Measurements from ENCODE around the gene CPSF4L. TPM values are rescaled to one million over a fixed set of nuclear protein-coding genes. Genes with fewer than 3 reads are reported as not detected.

CPSF4L gene
- total RNA-seq, 1 experiment from 2014 or later = not detected

- peaks cover 10% of the 10 kb centered on the region for H3K36me3 ChIP-seq (ENCODE audit: insufficient read depth, low read length, poor library complexity, severe bottlenecking)
- BruUV-seq (replicated peaks) = no TSS peak
- H3K4me3 ChIP-seq (ENCODE audit: low read depth, low read length, poor library complexity, severe bottlenecking) = no peak overlapping the region
- H3K9me3 ChIP-seq (ENCODE audit: low read depth, low read length, poor library complexity, severe bottlenecking) = no peaks in the 10 kb centered on the region
- ChIA-PET CTCF (no interaction called here), POLR2A (ENCODE audit: low non-redundant PET) (no interaction called here)
- peaks cover 11% of the 10 kb centered on the region for H3K4me1 ChIP-seq (ENCODE audit: insufficient read depth, low read length, poor library complexity, severe bottlenecking)
- TF ChIP-seq, protein P1, sequence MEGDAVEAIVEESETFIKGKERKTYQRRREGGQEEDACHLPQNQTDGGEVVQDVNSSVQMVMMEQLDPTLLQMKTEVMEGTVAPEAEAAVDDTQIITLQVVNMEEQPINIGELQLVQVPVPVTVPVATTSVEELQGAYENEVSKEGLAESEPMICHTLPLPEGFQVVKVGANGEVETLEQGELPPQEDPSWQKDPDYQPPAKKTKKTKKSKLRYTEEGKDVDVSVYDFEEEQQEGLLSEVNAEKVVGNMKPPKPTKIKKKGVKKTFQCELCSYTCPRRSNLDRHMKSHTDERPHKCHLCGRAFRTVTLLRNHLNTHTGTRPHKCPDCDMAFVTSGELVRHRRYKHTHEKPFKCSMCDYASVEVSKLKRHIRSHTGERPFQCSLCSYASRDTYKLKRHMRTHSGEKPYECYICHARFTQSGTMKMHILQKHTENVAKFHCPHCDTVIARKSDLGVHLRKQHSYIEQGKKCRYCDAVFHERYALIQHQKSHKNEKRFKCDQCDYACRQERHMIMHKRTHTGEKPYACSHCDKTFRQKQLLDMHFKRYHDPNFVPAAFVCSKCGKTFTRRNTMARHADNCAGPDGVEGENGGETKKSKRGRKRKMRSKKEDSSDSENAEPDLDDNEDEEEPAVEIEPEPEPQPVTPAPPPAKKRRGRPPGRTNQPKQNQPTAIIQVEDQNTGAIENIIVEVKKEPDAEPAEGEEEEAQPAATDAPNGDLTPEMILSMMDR (conservative IDR thresholded peaks at IDR 0.05; ENCODE audit: low read depth, low read length) = no peak
- TF ChIP-seq EZH2 (IDR thresholded peaks at IDR 0.05; ENCODE audit: borderline replicate concordance, low read depth, low read length, poor library complexity, severe bottlenecking) = no peak
- intact Hi-C loops (cut with micrococcal nuclease; ENCODE audit: unreplicated experiment) = no loop called here
- H3K27ac ChIP-seq (ENCODE audit: low read depth, low read length, poor library complexity, severe bottlenecking) = no peak overlapping the region
- DNase-seq (ENCODE audit: low spot score) = no peak
- no peaks in the 10 kb centered on the region for H3K27me3 ChIP-seq (replicated peaks; ENCODE audit: insufficient read depth, low read depth, low read length, poor library complexity)
Observed at GRCh38 chr17:73284906-73285602, 23.4 kb upstream of the CPSF4L start.

DNA sequence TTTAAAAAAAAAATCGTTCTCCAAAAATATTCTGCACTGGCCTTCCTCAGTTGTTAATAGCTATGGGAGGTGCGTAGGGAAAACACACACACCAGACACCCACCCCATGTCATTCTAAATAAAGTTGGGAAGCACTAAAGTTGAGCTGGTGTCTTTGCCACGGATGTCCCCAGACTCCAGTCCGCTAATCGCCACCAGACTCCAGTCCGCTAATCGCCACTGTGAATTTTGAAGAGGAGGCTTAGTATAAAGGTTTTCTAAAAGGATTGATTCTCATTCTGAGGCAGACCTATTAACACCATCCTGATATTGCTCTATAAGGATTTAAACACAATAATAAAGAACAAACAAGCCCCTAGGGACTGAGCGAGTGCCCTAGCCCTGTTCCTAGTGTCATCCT lies 22.7 kb upstream of the CPSF4L start:
- Histone ChIP-seq H3K27ac (ENCODE audit: low read depth, low read length, poor library complexity, severe bottlenecking) (no peak overlapping the region), H3K27me3 (replicated peaks; ENCODE audit: insufficient read depth, low read depth, low read length, poor library complexity) (no peaks in the 10 kb centered on the region), H3K36me3 (ENCODE audit: insufficient read depth, low read length, poor library complexity, severe bottlenecking) (peaks cover 10% of the 10 kb centered on the region), H3K9me3 (ENCODE audit: low read depth, low read length, poor library complexity, severe bottlenecking) (no peaks in the 10 kb centered on the region), H3K4me3 (ENCODE audit: low read depth, low read length, poor library complexity, severe bottlenecking) (no peak overlapping the region), H3K4me1 (ENCODE audit: insufficient read depth, low read length, poor library complexity, severe bottlenecking) (peaks cover 11% of the 10 kb centered on the region)
- CTCF ChIA-PET = no interaction called here
- POLR2A ChIA-PET (ENCODE audit: low non-redundant PET) = no interaction called here
- DNase-seq (ENCODE audit: low spot score) = no peak
- BruUV-seq (replicated peaks) = no TSS peak
- intact Hi-C loops (cut with micrococcal nuclease; ENCODE audit: unreplicated experiment) = no loop called here
- no peak for TF ChIP-seq EZH2 (IDR thresholded peaks at IDR 0.05; ENCODE audit: borderline replicate concordance, low read depth, low read length, poor library complexity, severe bottlenecking)
- TF ChIP-seq, protein P1 (conservative IDR thresholded peaks at IDR 0.05; ENCODE audit: low read depth, low read length) = no peak

GRCh38 chr17:73283841-73284282 lies 22.2 kb upstream of the CPSF4L start:
- TSS peak; percentile 54 for BruUV-seq (replicated peaks)
- Histone ChIP-seq H3K36me3 (ENCODE audit: insufficient read depth, low read length, poor library complexity, severe bottlenecking) (peaks cover 10% of the 10 kb centered on the region), H3K27me3 (replicated peaks; ENCODE audit: insufficient read depth, low read depth, low read length, poor library complexity) (no peaks in the 10 kb centered on the region), H3K9me3 (ENCODE audit: low read depth, low read length, poor library complexity, severe bottlenecking) (no peaks in the 10 kb centered on the region), H3K4me3 (ENCODE audit: low read depth, low read length, poor library complexity, severe bottlenecking) (no peak overlapping the region), H3K27ac (ENCODE audit: low read depth, low read length, poor library complexity, severe bottlenecking) (no peak overlapping the region), H3K4me1 (ENCODE audit: insufficient read depth, low read length, poor library complexity, severe bottlenecking) (peaks cover 14% of the 10 kb centered on the region)
- CTCF ChIA-PET = no interaction called here
- no peak for DNase-seq (ENCODE audit: low spot score)
- intact Hi-C loops (cut with micrococcal nuclease; ENCODE audit: unreplicated experiment) = no loop called here
- POLR2A ChIA-PET (ENCODE audit: low non-redundant PET) = no interaction called here
- TF ChIP-seq, protein P1 (conservative IDR thresholded peaks at IDR 0.05; ENCODE audit: low read depth, low read length) = no peak
- no peak for TF ChIP-seq EZH2 (IDR thresholded peaks at IDR 0.05; ENCODE audit: borderline replicate concordance, low read depth, low read length, poor library complexity, severe bottlenecking)

All from A673 (cell line).